H9 (cell line): Measurements from ENCODE around the gene YPEL3. TPM values are rescaled to one million over a fixed set of nuclear protein-coding genes. Genes with fewer than 3 reads are reported as not detected.

Source experiments
- DNase-seq: peaks from one replicate; pipeline ENCODE4 v3.0.0-alpha.2; 2017
- H2AFZ ChIP-seq: one replicate; pipeline ENCODE4 v1.6.1; 2013; ENCODE audit warnings: mild to moderate bottlenecking, low read length, control low read depth, moderate library complexity
- H2AK5ac ChIP-seq: 2 replicates; pipeline ENCODE4 v1.6.1; 2013; ENCODE audit warnings: low read length, control low read depth, mixed read lengths; ENCODE audit not compliant: insufficient read length
- H2BK120ac ChIP-seq: one replicate; pipeline ENCODE4 v1.6.1; 2013; ENCODE audit warnings: low read depth, mild to moderate bottlenecking, low read length, control low read depth, inconsistent platforms; ENCODE audit not compliant: poor library complexity, severe bottlenecking
- H2BK12ac ChIP-seq: 2 replicates; pipeline ENCODE4 v1.6.1; 2013; ENCODE audit warnings: low read length, control low read depth, mixed read lengths, low read depth; ENCODE audit not compliant: insufficient read length
- H2BK15ac ChIP-seq: 2 replicates; pipeline ENCODE4 v1.6.1; 2013; ENCODE audit warnings: low read depth, low read length, control low read depth
- H2BK20ac ChIP-seq: one replicate; pipeline ENCODE4 v1.6.1; 2013; ENCODE audit warnings: low read depth, mild to moderate bottlenecking, low read length, control low read depth, inconsistent platforms; ENCODE audit not compliant: poor library complexity, severe bottlenecking
- H2BK5ac ChIP-seq: 2 replicates; pipeline ENCODE4 v1.6.1; 2013; ENCODE audit warnings: low read length, control low read depth, mixed read lengths; ENCODE audit not compliant: insufficient read length
- H3K14ac ChIP-seq: 2 replicates; pipeline ENCODE4 v1.6.1; 2013; ENCODE audit warnings: low read length, control low read depth; ENCODE audit not compliant: insufficient read depth
- H3K18ac ChIP-seq: 2 replicates; pipeline ENCODE4 v1.6.1; 2013; ENCODE audit warnings: low read depth, mild to moderate bottlenecking, mixed read lengths, low read length, control low read depth; ENCODE audit not compliant: insufficient read length
- H3K23ac ChIP-seq: 2 replicates; pipeline ENCODE4 v1.6.1; 2013; ENCODE audit warnings: low read length, control low read depth, mixed read lengths, low read depth; ENCODE audit not compliant: insufficient read length
- H3K23me2 ChIP-seq: 2 replicates; pipeline ENCODE4 v1.6.1; 2013; ENCODE audit warnings: low read depth, mild to moderate bottlenecking, mixed read lengths, low read length, control low read depth; ENCODE audit not compliant: insufficient read length, poor library complexity, severe bottlenecking
- H3K27ac ChIP-seq: 2 replicates; pipeline ENCODE4 v1.5.1; 2013; ENCODE audit warnings: low read length, control low read depth, mixed read lengths, low read depth; ENCODE audit not compliant: insufficient read length
- H3K27me3 ChIP-seq: 2 replicates; pipeline ENCODE4 v1.6.1; 2013; ENCODE audit warnings: low read length, control low read depth, inconsistent platforms; ENCODE audit not compliant: insufficient read depth
- H3K4ac ChIP-seq: 2 replicates; pipeline ENCODE4 v1.6.1; 2013; ENCODE audit warnings: low read depth, mild to moderate bottlenecking, control low read depth, inconsistent platforms, low read length, moderate library complexity
- H3K4me1 ChIP-seq: 2 replicates; pipeline ENCODE4 v1.6.1; 2013; ENCODE audit warnings: low read length, control low read depth, inconsistent platforms; ENCODE audit not compliant: insufficient read depth
- H3K4me2 ChIP-seq: 2 replicates; pipeline ENCODE4 v1.6.1; 2013; ENCODE audit warnings: low read length, control low read depth, mixed read lengths; ENCODE audit not compliant: insufficient read length, insufficient read depth
- H3K56ac ChIP-seq: 2 replicates; pipeline ENCODE4 v1.6.1; 2013; ENCODE audit warnings: low read depth, mild to moderate bottlenecking, mixed read lengths, low read length, control low read depth; ENCODE audit not compliant: insufficient read length
- H3K79me1 ChIP-seq: 2 replicates; pipeline ENCODE4 v1.6.1; 2013; ENCODE audit warnings: low read depth, mild to moderate bottlenecking, moderate library complexity, low read length, control low read depth, inconsistent platforms; ENCODE audit not compliant: insufficient read depth, poor library complexity, severe bottlenecking
- H3K79me2 ChIP-seq: 2 replicates; pipeline ENCODE4 v1.6.1; 2013; ENCODE audit warnings: low read length, control low read depth, inconsistent platforms; ENCODE audit not compliant: insufficient read depth
- H3K9ac ChIP-seq: 2 replicates; pipeline ENCODE4 v1.6.1; 2013; ENCODE audit warnings: low read length, control low read depth, mixed read lengths; ENCODE audit not compliant: insufficient read length; ENCODE audit errors: extremely low read depth
- H3K9me3 ChIP-seq: one replicate; pipeline ENCODE4 v1.6.1; 2013; ENCODE audit warnings: low read depth, low read length, inconsistent platforms; ENCODE audit not compliant: control insufficient read depth
- H3T11ph ChIP-seq: one replicate; pipeline ENCODE4 v1.6.1; 2013; ENCODE audit warnings: mild to moderate bottlenecking, low read length, control low read depth, inconsistent platforms
- H4K20me1 ChIP-seq: one replicate; pipeline ENCODE4 v1.6.1; 2013; ENCODE audit not compliant: control insufficient read depth, insufficient read length, insufficient read depth
- H4K5ac ChIP-seq: 2 replicates; pipeline ENCODE4 v1.6.1; 2013; ENCODE audit warnings: low read depth, mild to moderate bottlenecking, mixed read lengths, low read length, control low read depth; ENCODE audit not compliant: insufficient read length
- H4K8ac ChIP-seq: replicated peaks from 2 replicates; pipeline ENCODE4 v1.6.1; 2013; ENCODE audit warnings: low read length, control low read depth, mixed read lengths, low read depth; ENCODE audit not compliant: insufficient read length
- H4K91ac ChIP-seq: 2 replicates; pipeline ENCODE4 v1.6.1; 2013; ENCODE audit warnings: low read depth, mild to moderate bottlenecking, moderate library complexity, mixed read lengths, low read length, control low read depth; ENCODE audit not compliant: insufficient read length
- H3K27ac Mint-ChIP-seq, 3 experiments: 2 replicates in 2 of 3; 3 replicates in 1 of 3; pipeline ENCODE4 v1.8.0; 2020 to 2021; ENCODE audit warnings: mixed read lengths in 3 of 3, mild to moderate bottlenecking in 1 of 3, moderate library complexity in 1 of 3
- H3K27me3 Mint-ChIP-seq: 2 replicates; pipeline ENCODE4 v1.8.0; 2021; ENCODE audit warnings: low read depth, mild to moderate bottlenecking, moderate library complexity, mixed read lengths
- H3K36me3 Mint-ChIP-seq, 3 experiments: 2 replicates in 2 of 3; 3 replicates in 1 of 3; pipeline ENCODE4 v1.8.0; 2020 to 2021; ENCODE audit warnings: low read depth in 3 of 3, mixed read lengths in 3 of 3; ENCODE audit not compliant: insufficient read depth in 1 of 3
- H3K4me1 Mint-ChIP-seq, 2 experiments: 2 replicates each; pipeline ENCODE4 v1.8.0; 2020; ENCODE audit warnings: mixed read lengths in 2 of 2
- H3K4me3 Mint-ChIP-seq, 2 experiments: 2 replicates in 1 of 2; 3 replicates in 1 of 2; pipeline ENCODE4 v1.8.0; 2020 to 2021; ENCODE audit warnings: mild to moderate bottlenecking in 2 of 2, mixed read lengths in 2 of 2, moderate library complexity in 1 of 2
- H3K9me3 Mint-ChIP-seq, 2 experiments: 2 replicates in 1 of 2; 3 replicates in 1 of 2; pipeline ENCODE4 v1.8.0; 2020; ENCODE audit warnings: mild to moderate bottlenecking in 2 of 2, mixed read lengths in 2 of 2, moderate library complexity in 1 of 2
- total RNA-seq: library from RNA; stranded (reverse); gene quantifications from 2 replicates; pipeline ENCODE4 v1.2.1, GENCODE V29; 2021
- TF ChIP-seq, protein P1 (sequence below): fragments of 200-600 bp; sonication (generic); conservative IDR thresholded peaks from 3 replicates; pipeline ENCODE4 v1.8.0; 2021; ENCODE audit warnings: antibody characterized with exemption, mild to moderate bottlenecking

YPEL3 gene
- total RNA-seq, 1 experiment from 2014 or later, result 27.5 TPM

DNA sequence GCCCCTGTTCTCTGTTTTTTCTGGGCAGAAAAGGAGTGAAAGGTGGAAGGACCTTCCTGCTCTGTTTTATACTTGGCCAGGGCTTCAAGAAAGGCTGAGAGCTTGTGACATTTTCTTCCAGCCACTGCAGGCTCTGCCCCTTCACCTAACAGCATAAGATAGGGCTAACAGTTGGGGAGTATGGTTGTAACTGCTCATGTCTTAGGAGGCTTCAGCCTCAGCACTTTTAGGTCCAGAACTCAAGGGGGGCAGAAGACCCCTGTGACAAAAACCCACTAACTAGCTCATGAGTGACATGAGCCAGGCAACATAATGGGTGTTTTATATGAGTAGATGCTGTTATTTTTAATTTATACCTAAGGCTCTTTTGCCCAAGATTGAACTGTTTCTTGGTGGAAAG, 25.5 kb downstream of the YPEL3 start:
- H3K27ac Mint-ChIP-seq, result no peak overlapping the region
- H4K20me1 ChIP-seq, result no peaks in the 10 kb centered on the region
- TF ChIP-seq, protein P1, sequence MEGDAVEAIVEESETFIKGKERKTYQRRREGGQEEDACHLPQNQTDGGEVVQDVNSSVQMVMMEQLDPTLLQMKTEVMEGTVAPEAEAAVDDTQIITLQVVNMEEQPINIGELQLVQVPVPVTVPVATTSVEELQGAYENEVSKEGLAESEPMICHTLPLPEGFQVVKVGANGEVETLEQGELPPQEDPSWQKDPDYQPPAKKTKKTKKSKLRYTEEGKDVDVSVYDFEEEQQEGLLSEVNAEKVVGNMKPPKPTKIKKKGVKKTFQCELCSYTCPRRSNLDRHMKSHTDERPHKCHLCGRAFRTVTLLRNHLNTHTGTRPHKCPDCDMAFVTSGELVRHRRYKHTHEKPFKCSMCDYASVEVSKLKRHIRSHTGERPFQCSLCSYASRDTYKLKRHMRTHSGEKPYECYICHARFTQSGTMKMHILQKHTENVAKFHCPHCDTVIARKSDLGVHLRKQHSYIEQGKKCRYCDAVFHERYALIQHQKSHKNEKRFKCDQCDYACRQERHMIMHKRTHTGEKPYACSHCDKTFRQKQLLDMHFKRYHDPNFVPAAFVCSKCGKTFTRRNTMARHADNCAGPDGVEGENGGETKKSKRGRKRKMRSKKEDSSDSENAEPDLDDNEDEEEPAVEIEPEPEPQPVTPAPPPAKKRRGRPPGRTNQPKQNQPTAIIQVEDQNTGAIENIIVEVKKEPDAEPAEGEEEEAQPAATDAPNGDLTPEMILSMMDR, result no peak

More for the DNA sequence above, 25.5 kb downstream of the YPEL3 start:
- H3T11ph ChIP-seq, result no peak overlapping the region
- Mint-ChIP-seq H3K36me3 (peaks cover 51 to 72% (median 58%) of the 10 kb centered on the region in 3 experiments), H3K9me3 (no peaks in the 10 kb centered on the region; a peak in 1 of 5 replicates), H3K27me3 (no peaks in the 10 kb centered on the region; the same call in 1 of the 2 replicates), H3K4me1 (peaks cover 13 to 27% of the 10 kb centered on the region in 2 experiments), H3K4me3 (no peak overlapping the region)
- H2AFZ ChIP-seq, result no peak overlapping the region
- DNase-seq, result no peak
- H3K27me3 ChIP-seq, result no peaks in the 10 kb centered on the region
- no peaks in the 10 kb centered on the region; the same call in 1 of the 2 replicates for H3K4me1 ChIP-seq
- H3K27ac ChIP-seq, result no peak overlapping the region
- no peak overlapping the region for H3K14ac ChIP-seq
- H3K9ac ChIP-seq, result no peak overlapping the region
- no peak overlapping the region for H3K18ac ChIP-seq
- no peak overlapping the region for H2BK120ac ChIP-seq
- H2BK20ac ChIP-seq, result no peak overlapping the region
- no peaks in the 10 kb centered on the region for H3K9me3 ChIP-seq
- no peak overlapping the region for H4K91ac ChIP-seq
- peaks cover 7% of the 10 kb centered on the region for H3K79me1 ChIP-seq
- no peak overlapping the region for H2BK5ac ChIP-seq
- H2AK5ac ChIP-seq, result no peak overlapping the region
- H2BK12ac ChIP-seq, result no peak overlapping the region
- no peak overlapping the region for H2BK15ac ChIP-seq
- no peak overlapping the region for H3K4ac ChIP-seq
- no peak overlapping the region for H4K8ac ChIP-seq
- H3K4me2 ChIP-seq, result no peak overlapping the region
- H3K56ac ChIP-seq, result no peak overlapping the region
- peaks cover 12% of the 10 kb centered on the region; the same call in 1 of the 2 replicates for H3K79me2 ChIP-seq
- H4K5ac ChIP-seq, result no peak overlapping the region
- H3K23me2 ChIP-seq, result peaks cover 5% of the 10 kb centered on the region
- H3K23ac ChIP-seq, result no peak overlapping the region
